ENCODE results near the gene FYN. TPM values are rescaled to one million over a fixed set of nuclear protein-coding genes. Genes with fewer than 3 reads are reported as not detected.

Gene FYN
- total and polyA plus RNA-seq, 2 experiments from 2014 or later, result 58.6 to 166 TPM

DNA sequence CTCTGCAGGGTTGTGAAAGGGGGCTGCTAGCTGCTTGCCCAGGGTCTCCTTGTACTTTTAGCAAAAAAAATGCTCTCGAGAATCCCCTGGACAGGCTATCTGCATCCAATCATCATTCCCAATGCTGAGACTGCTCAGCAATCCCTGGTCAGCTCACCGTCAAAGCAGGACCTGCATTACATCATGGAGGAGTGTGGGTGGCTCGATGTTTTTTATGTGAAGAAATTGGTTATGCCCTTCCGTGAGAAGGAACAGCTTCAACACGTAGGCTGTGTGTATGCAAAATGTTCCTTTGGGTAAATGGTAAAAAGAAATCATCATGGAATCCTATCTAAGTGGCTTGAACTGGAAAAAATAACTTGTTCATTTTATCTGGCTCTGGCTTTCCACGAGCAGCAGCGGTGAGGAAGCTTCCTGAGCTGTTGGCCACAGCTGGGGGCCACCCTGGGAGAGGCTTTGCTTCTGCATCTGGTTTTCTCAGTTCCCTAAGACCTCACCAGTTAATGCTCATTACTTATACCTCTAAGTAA lies 111.4 kb downstream of the FYN start:
- Histone ChIP-seq H3K27ac (no peak overlapping the region), H3K4me1 (ENCODE audit: insufficient read depth) (peaks cover 58% of the 10 kb centered on the region), H3K79me2 (ENCODE audit: insufficient read depth) (peaks cover 91% of the 10 kb centered on the region), H3K9me3 (ENCODE audit: low read depth) (no peaks in the 10 kb centered on the region), H4K20me1 (ENCODE audit: insufficient read depth) (no peaks in the 10 kb centered on the region), H3K9me2 (ENCODE audit: insufficient read depth) (no peaks in the 10 kb centered on the region), H2AFZ (no peak overlapping the region), H3K4me2 (ENCODE audit: unreplicated experiment) (no peak overlapping the region), H3K36me3 (ENCODE audit: low read depth) (no peaks in the 10 kb centered on the region), H3K4me3 (no peak overlapping the region), H3F3A (ENCODE audit: insufficient read depth) (peaks cover 42% of the 10 kb centered on the region), H3K27me3 (replicated peaks; ENCODE audit: insufficient read depth) (no peaks in the 10 kb centered on the region), H3K9ac (no peak overlapping the region)
- in situ Hi-C loops (cut with MboI), result no loop called here
- WGBS, 2 experiments (ENCODE audit: low coverage in 1 of 2, low lambda C conversion rate in 2 of 2, missing lambda C conversion rate in 2 of 2), result 83 to 88% methylated on average over 7 of the region's 7 CpGs
- no peak for TF ChIP-seq EZH2 (IDR thresholded peaks at IDR 0.05; ENCODE audit: insufficient read depth, poor library complexity, severe bottlenecking)
- TF ChIP-seq EZH2phosphoT487 (IDR thresholded peaks at IDR 0.05; ENCODE audit: insufficient read depth, low read depth), result no peak
- no peak for DNase-seq

DNA sequence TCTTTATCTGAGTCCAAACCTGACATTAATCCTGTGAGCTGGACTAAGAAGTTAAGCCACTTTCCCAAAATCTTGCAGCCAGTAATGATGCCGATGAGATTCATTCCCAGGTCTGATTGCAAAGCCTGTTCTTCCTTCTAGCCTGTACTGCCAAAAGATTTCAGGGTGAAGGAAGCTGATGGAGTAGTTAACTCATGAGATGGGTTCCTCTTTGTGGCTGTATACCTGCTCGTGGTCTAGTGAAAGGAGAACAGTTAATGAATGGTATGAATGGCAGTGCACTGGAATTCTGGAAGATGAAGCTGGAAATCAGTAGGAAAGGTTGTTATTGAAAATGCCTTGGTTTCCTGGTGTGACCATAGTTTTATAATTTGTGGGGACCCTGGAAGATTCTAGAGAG lies 112.0 kb downstream of the FYN start:
- H2AFZ ChIP-seq, result no peak overlapping the region
- H3F3A ChIP-seq (ENCODE audit: insufficient read depth), result peaks cover 42% of the 10 kb centered on the region
- H3K9ac ChIP-seq, result no peak overlapping the region
- peaks cover 59% of the 10 kb centered on the region for H3K4me1 ChIP-seq (ENCODE audit: insufficient read depth)
- no peaks in the 10 kb centered on the region for H4K20me1 ChIP-seq (ENCODE audit: insufficient read depth)
- no peaks in the 10 kb centered on the region for H3K9me2 ChIP-seq (ENCODE audit: insufficient read depth)
- H3K4me2 ChIP-seq (ENCODE audit: unreplicated experiment), result no peak overlapping the region
- no peaks in the 10 kb centered on the region for H3K9me3 ChIP-seq (ENCODE audit: low read depth)
- H3K36me3 ChIP-seq (ENCODE audit: low read depth), result no peaks in the 10 kb centered on the region
- H3K27me3 ChIP-seq (replicated peaks; ENCODE audit: insufficient read depth), result no peaks in the 10 kb centered on the region
- peak overlapping the region; percentile 92; the same call in 1 of the 2 replicates for H3K27ac ChIP-seq
- H3K4me3 ChIP-seq, result no peak overlapping the region
- no peak for TF ChIP-seq EZH2 (IDR thresholded peaks at IDR 0.05; ENCODE audit: insufficient read depth, poor library complexity, severe bottlenecking)
- no peak for TF ChIP-seq EZH2phosphoT487 (IDR thresholded peaks at IDR 0.05; ENCODE audit: insufficient read depth, low read depth)
- no peak for DNase-seq
- in situ Hi-C loops (cut with MboI), result no loop called here
- peaks cover 91% of the 10 kb centered on the region for H3K79me2 ChIP-seq (ENCODE audit: insufficient read depth)
- WGBS, 2 experiments (ENCODE audit: low coverage in 1 of 2, low lambda C conversion rate in 2 of 2, missing lambda C conversion rate in 2 of 2), result 93 to 100% methylated on average over 2 of the region's 2 CpGs

DNA sequence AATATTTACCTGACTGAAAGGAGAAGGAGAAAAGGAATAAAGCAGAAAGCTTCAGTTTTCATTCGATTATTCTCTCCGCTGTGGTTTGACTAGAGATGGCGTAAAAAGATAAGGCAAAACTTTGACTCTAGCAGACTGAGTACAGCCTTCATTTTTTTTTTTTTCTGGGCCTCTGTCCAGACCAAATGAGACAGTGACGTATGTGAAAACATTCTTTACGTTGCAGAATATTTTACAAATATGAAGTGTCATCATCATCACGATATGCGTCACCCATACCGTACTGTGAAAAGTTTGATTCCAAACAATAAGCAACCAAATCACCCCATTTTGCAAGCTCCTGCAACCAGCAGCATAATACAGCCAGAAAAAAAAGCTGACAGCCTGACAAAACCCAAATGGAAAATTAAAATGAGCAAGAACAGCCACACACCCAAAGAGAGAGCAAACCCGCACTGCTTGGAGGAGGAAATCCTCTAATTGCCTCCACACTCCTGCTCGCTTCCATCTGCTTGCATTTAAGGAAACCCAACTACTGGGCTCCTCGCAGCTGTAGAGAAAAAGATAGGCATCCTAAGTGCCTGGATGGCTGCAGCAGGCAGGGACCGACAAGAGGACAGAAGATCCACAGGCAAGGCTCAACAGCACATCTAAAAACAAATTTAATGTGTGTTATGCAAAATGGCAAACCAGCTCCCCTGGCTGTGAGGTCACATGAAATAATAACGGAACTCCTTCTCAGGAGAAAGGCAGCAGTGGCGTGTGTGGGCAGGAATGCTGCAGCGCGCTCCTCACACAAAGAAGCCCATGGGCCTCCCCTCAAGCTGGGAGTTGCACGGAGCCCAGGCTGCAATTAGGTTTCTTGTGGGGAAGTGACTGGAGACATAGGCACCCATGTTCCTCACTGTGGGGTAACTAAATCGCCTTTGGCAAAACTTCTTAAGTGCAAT lies 113.1 kb downstream of the FYN start:
- Histone ChIP-seq H4K20me1 (ENCODE audit: insufficient read depth) (no peaks in the 10 kb centered on the region), H3K4me2 (ENCODE audit: unreplicated experiment) (peak overlapping the region; percentile 84), H2AFZ (peak overlapping the region; percentile 39), H3K9me3 (ENCODE audit: low read depth) (no peaks in the 10 kb centered on the region), H3K27me3 (replicated peaks; ENCODE audit: insufficient read depth) (no peaks in the 10 kb centered on the region), H3K9me2 (ENCODE audit: insufficient read depth) (no peaks in the 10 kb centered on the region), H3K9ac (peak overlapping the region; percentile 73), H3K79me2 (ENCODE audit: insufficient read depth) (peaks cover 91% of the 10 kb centered on the region), H3K27ac (peak overlapping the region; percentile 92), H3F3A (ENCODE audit: insufficient read depth) (peaks cover 42% of the 10 kb centered on the region), H3K36me3 (ENCODE audit: low read depth) (no peaks in the 10 kb centered on the region), H3K4me1 (ENCODE audit: insufficient read depth) (peaks cover 63% of the 10 kb centered on the region), H3K4me3 (peak overlapping the region; percentile 62)
- TF ChIP-seq EZH2 (IDR thresholded peaks at IDR 0.05; ENCODE audit: insufficient read depth, poor library complexity, severe bottlenecking) (no peak), EZH2phosphoT487 (IDR thresholded peaks at IDR 0.05; ENCODE audit: insufficient read depth, low read depth) (no peak)
- peak; percentile 88 for DNase-seq
- in situ Hi-C loops (cut with MboI), result no loop called here
- WGBS, 2 experiments (ENCODE audit: low coverage in 1 of 2, low lambda C conversion rate in 2 of 2, missing lambda C conversion rate in 2 of 2), result 23 to 26% methylated on average over 18 of the region's 18 CpGs

DNA sequence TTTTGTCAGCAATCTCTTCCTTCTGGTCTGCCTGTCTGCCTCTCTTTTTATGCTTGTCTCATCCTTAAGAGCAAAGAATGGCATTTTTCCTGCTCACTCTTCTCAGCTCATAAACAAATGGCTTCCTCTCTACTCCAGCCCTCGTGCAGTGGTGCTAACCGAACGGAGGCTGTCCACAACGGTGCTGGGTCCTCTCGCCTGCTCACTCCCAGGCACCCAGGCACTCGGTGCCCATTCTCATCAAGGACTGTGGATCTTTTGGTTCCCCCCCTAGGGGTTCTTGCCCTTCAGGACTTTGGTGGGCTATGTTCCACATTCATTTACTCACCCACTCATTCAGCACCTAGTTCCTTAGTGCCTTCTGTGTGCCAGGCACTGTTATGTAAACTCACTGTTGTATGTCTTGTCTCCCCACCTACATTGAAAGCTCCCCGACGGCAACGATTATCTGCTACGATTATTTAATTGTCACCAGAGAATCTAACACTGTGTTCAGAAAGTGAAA lies 113.9 kb downstream of the FYN start:
- no peaks in the 10 kb centered on the region for H3K27me3 ChIP-seq (replicated peaks; ENCODE audit: insufficient read depth)
- peak overlapping the region; percentile 84 for H3K4me2 ChIP-seq (ENCODE audit: unreplicated experiment)
- peak overlapping the region; percentile 62 for H3K4me3 ChIP-seq
- no peaks in the 10 kb centered on the region for H3K36me3 ChIP-seq (ENCODE audit: low read depth)
- TF ChIP-seq EZH2 (IDR thresholded peaks at IDR 0.05; ENCODE audit: insufficient read depth, poor library complexity, severe bottlenecking) (no peak), EZH2phosphoT487 (IDR thresholded peaks at IDR 0.05; ENCODE audit: insufficient read depth, low read depth) (no peak)
- peak overlapping the region; percentile 73 for H3K9ac ChIP-seq
- H3K79me2 ChIP-seq (ENCODE audit: insufficient read depth), result peaks cover 91% of the 10 kb centered on the region
- H3K9me2 ChIP-seq (ENCODE audit: insufficient read depth), result no peaks in the 10 kb centered on the region
- DNase-seq, result peak; percentile 49
- peak overlapping the region; percentile 39 for H2AFZ ChIP-seq
- no peaks in the 10 kb centered on the region for H4K20me1 ChIP-seq (ENCODE audit: insufficient read depth)
- H3K4me1 ChIP-seq (ENCODE audit: insufficient read depth), result peaks cover 63% of the 10 kb centered on the region
- in situ Hi-C loops (cut with MboI), result no loop called here
- no peaks in the 10 kb centered on the region for H3K9me3 ChIP-seq (ENCODE audit: low read depth)
- peaks cover 42% of the 10 kb centered on the region for H3F3A ChIP-seq (ENCODE audit: insufficient read depth)
- 18 to 21% methylated on average over 10 of the region's 10 CpGs for WGBS, 2 experiments (ENCODE audit: low coverage in 1 of 2, low lambda C conversion rate in 2 of 2, missing lambda C conversion rate in 2 of 2)
- peak overlapping the region; percentile 92 for H3K27ac ChIP-seq
